ENCODE results near the gene ZNF641.
"Not testable (repeated sequence)": the region's sequence is repeated elsewhere in the genome, so short reads cannot be mapped to it uniquely, and the experiment has no call there.

Gene ZNF641

DNA sequence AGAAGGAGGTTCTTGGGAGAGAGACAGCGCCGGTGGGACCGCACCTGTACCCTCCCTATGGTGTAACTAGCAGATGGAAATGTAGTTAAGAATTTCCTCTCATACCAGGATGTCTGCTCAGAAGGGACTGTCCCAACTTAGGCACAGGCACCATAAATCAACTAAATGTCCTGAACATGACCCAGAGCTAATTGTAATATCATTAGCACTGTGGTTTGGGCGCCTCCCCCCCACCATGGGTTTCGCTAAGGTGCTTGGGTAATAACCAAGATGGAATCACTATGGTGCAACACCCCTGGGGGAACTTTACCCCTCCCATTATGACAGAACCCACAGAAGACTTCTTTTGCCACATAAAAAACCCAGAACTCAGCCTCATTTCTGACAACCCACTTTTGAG is 15.9 kb downstream of the ZNF641 start:
- no peak for DNase-seq (ENCODE audit: low read depth in 2 of 2)

- not testable (repeated sequence) for DNase-seq (ENCODE audit: low read depth in 2 of 2)
Measured at GRCh38 chr12:48333680-48334079, 17.0 kb downstream of the ZNF641 start.

- no peak for DNase-seq (ENCODE audit: low read depth in 2 of 2)
Measured at GRCh38 chr12:48331399-48331798, 19.3 kb downstream of the ZNF641 start.

- DNase-seq (ENCODE audit: low read depth in 2 of 2) = no peak
Measured at GRCh38 chr12:48329199-48329939, 21.4 kb downstream of the ZNF641 start.

DNA sequence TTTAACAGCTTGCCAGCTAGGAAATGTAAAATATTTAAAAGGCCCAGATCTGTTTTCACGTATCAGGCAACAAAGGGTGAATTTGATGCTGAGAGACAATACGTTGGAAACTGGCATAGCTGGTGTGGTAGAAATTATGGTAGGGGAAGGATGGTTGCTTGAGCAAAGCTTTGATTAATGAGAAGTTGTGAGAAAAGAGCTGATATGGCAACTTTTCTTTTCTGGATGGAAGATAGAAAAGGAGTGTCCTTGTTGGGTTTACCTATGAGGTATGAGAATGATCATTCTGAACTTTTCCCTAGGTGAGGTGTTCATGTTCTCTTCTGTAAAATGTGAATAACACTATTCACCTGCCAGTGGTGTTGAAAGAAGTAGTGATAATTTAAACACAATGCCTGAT is 34.2 kb downstream of the ZNF641 start:
- DNase-seq (ENCODE audit: low read depth in 2 of 2) = no peak

DNA sequence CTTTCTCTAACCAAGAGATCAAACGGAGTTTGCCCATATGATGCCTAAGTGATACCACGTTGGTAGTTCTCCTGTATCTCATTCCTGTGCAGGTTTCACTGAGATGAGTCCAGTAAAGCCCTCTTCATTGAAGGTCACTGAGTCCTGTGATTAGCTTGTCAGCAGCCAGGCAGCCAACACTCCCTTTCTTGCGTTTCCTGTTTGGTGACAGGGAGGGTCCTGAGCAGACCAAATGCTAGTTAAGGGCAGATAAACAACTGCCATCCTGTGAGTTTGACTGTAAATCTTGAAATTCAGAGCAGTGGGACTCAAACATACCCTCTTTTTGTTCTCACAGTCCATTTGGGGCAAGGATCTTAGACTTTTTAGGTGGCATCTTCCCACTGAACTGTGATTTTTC is 39.4 kb downstream of the ZNF641 start:
- no peak for DNase-seq (ENCODE audit: low read depth in 2 of 2)

GRCh38 chr12:48307269-48307668 is 43.5 kb downstream of the ZNF641 start:
- no peak for DNase-seq (ENCODE audit: low read depth in 2 of 2)

GRCh38 chr12:48305190-48305589 is 45.5 kb downstream of the ZNF641 start:
- DNase-seq (ENCODE audit: low read depth in 2 of 2) = no peak

- no peak for DNase-seq (ENCODE audit: low read depth in 2 of 2)
Measured at GRCh38 chr12:48302161-48302911, 48.4 kb downstream of the ZNF641 start.

DNA sequence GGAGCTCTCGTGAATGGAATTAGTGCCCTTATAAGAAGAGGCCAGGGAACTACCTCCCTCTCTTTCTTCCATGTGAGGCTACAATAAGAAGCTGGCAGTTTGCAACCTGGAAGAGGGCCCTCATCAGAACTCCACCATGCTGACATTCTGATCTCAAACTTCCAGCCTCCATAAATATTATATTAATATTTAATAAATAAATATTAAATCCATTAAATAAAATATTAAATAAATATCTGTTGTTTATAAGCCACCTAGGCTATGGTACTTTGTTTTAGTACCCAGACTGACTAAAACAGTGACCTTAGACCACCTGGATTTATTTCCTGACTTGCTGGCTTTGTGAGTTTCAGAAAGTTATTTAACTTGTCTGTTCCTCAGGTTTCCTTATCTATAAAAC is 49.9 kb downstream of the ZNF641 start:
- DNase-seq (ENCODE audit: low read depth in 2 of 2) = no peak

- DNase-seq (ENCODE audit: low read depth in 2 of 2) = peak; percentile 33 to 34
Measured at GRCh38 chr12:48296586-48297282, 54.0 kb downstream of the ZNF641 start.

DNA sequence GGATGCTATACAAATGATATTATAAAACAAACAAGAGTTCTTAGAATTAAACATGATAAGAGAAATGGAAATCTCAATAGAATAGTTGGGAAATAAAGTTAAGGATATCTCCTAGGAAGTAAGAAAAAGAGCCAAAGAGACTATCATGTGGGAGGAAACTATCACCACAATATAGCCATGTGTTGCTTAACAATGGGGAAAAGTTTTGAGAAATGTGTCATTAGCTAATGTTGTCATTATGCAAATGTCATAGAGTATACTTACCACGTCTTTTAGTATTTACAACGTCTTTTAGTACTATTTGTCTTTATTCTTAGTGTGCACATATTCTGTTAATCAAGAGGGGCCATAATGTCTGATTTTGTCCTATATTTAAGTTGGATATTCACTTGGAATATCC is 58.7 kb downstream of the ZNF641 start:
- DNase-seq (ENCODE audit: low read depth in 2 of 2) = no peak

DNA sequence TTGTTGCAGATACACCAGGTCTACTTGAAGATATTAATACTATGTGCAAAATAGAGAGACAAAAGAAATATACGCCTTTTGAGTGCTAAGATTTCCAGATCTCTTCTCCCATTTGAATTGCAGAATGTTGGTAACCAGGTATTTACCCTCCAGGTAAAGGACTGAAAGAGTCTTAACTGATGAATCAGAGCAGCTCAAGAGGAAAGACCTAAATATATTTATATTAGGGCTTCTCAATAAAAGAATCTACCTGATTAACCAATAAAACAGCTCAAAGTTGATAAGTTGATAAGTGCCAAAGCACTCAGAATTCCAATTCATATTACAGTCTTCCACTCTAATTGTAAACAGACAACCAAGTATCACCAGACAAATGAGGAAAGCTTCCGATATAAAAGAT is 59.2 kb downstream of the ZNF641 start:
- no peak for DNase-seq (ENCODE audit: low read depth in 2 of 2)

- no peak for DNase-seq (ENCODE audit: low read depth in 2 of 2)
Measured at GRCh38 chr12:48288387-48289268, 62.1 kb downstream of the ZNF641 start.
